Measurements from ENCODE around the gene ITM2B.

- TF ChIP-seq MAX (IDR thresholded peaks at IDR 0.05; ENCODE audit: low read depth, low read length) = no peak
- TF ChIP-seq, protein P1, sequence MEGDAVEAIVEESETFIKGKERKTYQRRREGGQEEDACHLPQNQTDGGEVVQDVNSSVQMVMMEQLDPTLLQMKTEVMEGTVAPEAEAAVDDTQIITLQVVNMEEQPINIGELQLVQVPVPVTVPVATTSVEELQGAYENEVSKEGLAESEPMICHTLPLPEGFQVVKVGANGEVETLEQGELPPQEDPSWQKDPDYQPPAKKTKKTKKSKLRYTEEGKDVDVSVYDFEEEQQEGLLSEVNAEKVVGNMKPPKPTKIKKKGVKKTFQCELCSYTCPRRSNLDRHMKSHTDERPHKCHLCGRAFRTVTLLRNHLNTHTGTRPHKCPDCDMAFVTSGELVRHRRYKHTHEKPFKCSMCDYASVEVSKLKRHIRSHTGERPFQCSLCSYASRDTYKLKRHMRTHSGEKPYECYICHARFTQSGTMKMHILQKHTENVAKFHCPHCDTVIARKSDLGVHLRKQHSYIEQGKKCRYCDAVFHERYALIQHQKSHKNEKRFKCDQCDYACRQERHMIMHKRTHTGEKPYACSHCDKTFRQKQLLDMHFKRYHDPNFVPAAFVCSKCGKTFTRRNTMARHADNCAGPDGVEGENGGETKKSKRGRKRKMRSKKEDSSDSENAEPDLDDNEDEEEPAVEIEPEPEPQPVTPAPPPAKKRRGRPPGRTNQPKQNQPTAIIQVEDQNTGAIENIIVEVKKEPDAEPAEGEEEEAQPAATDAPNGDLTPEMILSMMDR (IDR thresholded peaks at IDR 0.05; ENCODE audit: low read depth, low read length) = no peak
- TF ChIP-seq POLR2A (IDR thresholded peaks at IDR 0.05; ENCODE audit: extremely low read depth, insufficient read length) = no peak
These were observed 61.6 kb downstream of the ITM2B start for GRCh38 chr13:48294653-48295052.

Measured in NB4 (cell line).